Chondrocyte (in vitro differentiated cells): Measurements from ENCODE around the gene TMC4. TPM values are rescaled to one million over a fixed set of nuclear protein-coding genes. Genes with fewer than 3 reads are reported as not detected.
A peak's percentile ranks its signal among the peaks of the same experiment; 100 is the strongest.
"Not testable (repeated sequence)": the region's sequence is repeated elsewhere in the genome, so short reads cannot be mapped to it uniquely, and the experiment has no call there.

Experiments used
- DNase-seq: peaks from one replicate; pipeline ENCODE4 v3.0.0; 2021; ENCODE audit warnings: mixed read lengths, low spot score
- H3K27ac Mint-ChIP-seq: one replicate; pipeline ENCODE4 v1.8.0; 2021; ENCODE audit warnings: mild to moderate bottlenecking, moderate library complexity, mixed read lengths; ENCODE audit not compliant: unreplicated experiment
- H3K27me3 Mint-ChIP-seq: 2 replicates; pipeline ENCODE4 v1.8.0; 2021; ENCODE audit warnings: low read depth, mixed read lengths
- H3K36me3 Mint-ChIP-seq: 2 replicates; pipeline ENCODE4 v1.8.0; 2021; ENCODE audit warnings: low read depth, mixed read lengths
- H3K4me1 Mint-ChIP-seq: 2 replicates; pipeline ENCODE4 v1.8.0; 2021; ENCODE audit warnings: low read depth, mild to moderate bottlenecking, mixed read lengths
- H3K4me3 Mint-ChIP-seq: one replicate; pipeline ENCODE4 v1.8.0; 2021; ENCODE audit warnings: mild to moderate bottlenecking, moderate library complexity, mixed read lengths; ENCODE audit not compliant: unreplicated experiment
- H3K9me3 Mint-ChIP-seq: 2 replicates; pipeline ENCODE4 v1.8.0; 2021; ENCODE audit warnings: low read depth, mixed read lengths
- CTCF ChIP-seq: fragments of 200-600 bp; sonication (generic); IDR thresholded peaks from 2 replicates; pipeline ENCODE4 v1.5.0; 2021; ENCODE audit warnings: antibody characterized with exemption, mild to moderate bottlenecking, moderate library complexity
- total RNA-seq: library from RNA; stranded (reverse); gene quantifications from 3 replicates; pipeline ENCODE4 v1.2.1, GENCODE V29; 2021

The TMC4 gene
- total RNA-seq, 1 donor from 2014 or later, result 3.7 TPM

GRCh38 chr19:54199401-54199800, 26.4 kb upstream of the TMC4 start:
- Mint-ChIP-seq H3K27me3 (no peaks in the 10 kb centered on the region), H3K36me3 (peaks cover 21% of the 10 kb centered on the region), H3K9me3 (no peaks in the 10 kb centered on the region), H3K4me3 (peak overlapping the region; percentile 49), H3K27ac (peak overlapping the region; percentile 100), H3K4me1 (peaks cover 38% of the 10 kb centered on the region)
- TF ChIP-seq CTCF, result no peak
- DNase-seq, result no peak

- no peak for TF ChIP-seq CTCF
- H3K9me3 Mint-ChIP-seq, result no peaks in the 10 kb centered on the region
- peaks cover 25% of the 10 kb centered on the region for H3K4me1 Mint-ChIP-seq
- no peak overlapping the region for H3K4me3 Mint-ChIP-seq
- H3K27ac Mint-ChIP-seq, result no peak overlapping the region
- DNase-seq, result no peak
- no peaks in the 10 kb centered on the region for H3K27me3 Mint-ChIP-seq
- peaks cover 15% of the 10 kb centered on the region for H3K36me3 Mint-ChIP-seq
These were observed 24.2 kb upstream of the TMC4 start for GRCh38 chr19:54197121-54197520.

- TF ChIP-seq CTCF, result no peak
- Mint-ChIP-seq H3K36me3 (peaks cover 13% of the 10 kb centered on the region), H3K4me3 (no peak overlapping the region), H3K4me1 (peaks cover 25% of the 10 kb centered on the region), H3K27ac (no peak overlapping the region), H3K9me3 (no peaks in the 10 kb centered on the region), H3K27me3 (no peaks in the 10 kb centered on the region)
- DNase-seq, result no peak
These were observed 23.6 kb upstream of the TMC4 start for GRCh38 chr19:54196536-54196935.

- not testable (repeated sequence) for H3K4me3 Mint-ChIP-seq, H3K27me3 Mint-ChIP-seq, H3K36me3 Mint-ChIP-seq, H3K27ac Mint-ChIP-seq, DNase-seq, H3K9me3 Mint-ChIP-seq
- peaks cover 20% of the 10 kb centered on the region for H3K4me1 Mint-ChIP-seq
These were observed 21.5 kb upstream of the TMC4 start for GRCh38 chr19:54194463-54194862.

- no peaks in the 10 kb centered on the region for H3K27me3 Mint-ChIP-seq
- peaks cover 25% of the 10 kb centered on the region for H3K4me1 Mint-ChIP-seq
- no peaks in the 10 kb centered on the region for H3K9me3 Mint-ChIP-seq
- H3K36me3 Mint-ChIP-seq, result peaks cover 8% of the 10 kb centered on the region
- peak; percentile 79 for DNase-seq
- TF ChIP-seq CTCF, result no peak
- H3K4me3 Mint-ChIP-seq, result peak overlapping the region; percentile 24
- H3K27ac Mint-ChIP-seq, result peak overlapping the region; percentile 96
These were observed 20.1 kb upstream of the TMC4 start for GRCh38 chr19:54193011-54193410.

GRCh38 chr19:54191811-54192453, 19.0 kb upstream of the TMC4 start:
- peak overlapping the region; percentile 86 for H3K4me3 Mint-ChIP-seq
- peaks cover 34% of the 10 kb centered on the region for H3K4me1 Mint-ChIP-seq
- DNase-seq, result no peak
- no peaks in the 10 kb centered on the region for H3K9me3 Mint-ChIP-seq
- no peaks in the 10 kb centered on the region for H3K27me3 Mint-ChIP-seq
- no peak for TF ChIP-seq CTCF
- peaks cover 8% of the 10 kb centered on the region for H3K36me3 Mint-ChIP-seq
- H3K27ac Mint-ChIP-seq, result peak overlapping the region; percentile 96
